HT1080 (cell line): Measurements from ENCODE around the gene OCRL. TPM values are rescaled to one million over a fixed set of nuclear protein-coding genes. Genes with fewer than 3 reads are reported as not detected.

ENCODE experiments used
- DNase-seq: peaks from one replicate; pipeline ENCODE4 v3.0.0-alpha.2; 2015; ENCODE audit warnings: low read depth
- total RNA-seq: library from RNA; depleted of rRNA; stranded (reverse); fragments of >200 nt; shearing (Covaris generic); gene quantifications from 2 replicates; pipeline ENCODE4 v1.2.3, GENCODE V29; 2014

Gene OCRL
- total RNA-seq, 1 experiment from 2014 or later, result 14.2 TPM

DNA sequence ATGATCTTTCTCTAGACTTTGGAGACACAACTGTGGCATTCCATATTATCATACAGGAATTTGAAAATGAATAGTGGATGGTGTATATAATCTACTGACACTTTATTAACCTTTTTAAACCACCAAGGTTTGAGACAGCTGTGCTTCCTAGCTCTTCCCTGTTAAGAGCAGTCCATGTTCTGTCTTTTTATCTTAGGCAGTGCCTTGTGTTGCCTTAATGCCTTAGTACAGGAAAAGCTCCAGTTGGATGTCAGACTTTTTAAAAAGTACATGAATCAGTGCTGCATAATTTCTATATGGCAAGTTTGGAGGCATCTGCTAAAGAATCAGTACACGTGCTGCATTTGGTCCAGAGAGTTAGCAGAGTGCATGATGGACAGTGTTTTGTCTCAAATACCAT, 45.1 kb downstream of the OCRL start:
- DNase-seq, result no peak

- DNase-seq, result no peak
These were observed 45.6 kb downstream of the OCRL start for GRCh38 chrX:129585691-129586090.

GRCh38 chrX:129586446-129586845, 46.4 kb downstream of the OCRL start:
- no peak for DNase-seq

DNA sequence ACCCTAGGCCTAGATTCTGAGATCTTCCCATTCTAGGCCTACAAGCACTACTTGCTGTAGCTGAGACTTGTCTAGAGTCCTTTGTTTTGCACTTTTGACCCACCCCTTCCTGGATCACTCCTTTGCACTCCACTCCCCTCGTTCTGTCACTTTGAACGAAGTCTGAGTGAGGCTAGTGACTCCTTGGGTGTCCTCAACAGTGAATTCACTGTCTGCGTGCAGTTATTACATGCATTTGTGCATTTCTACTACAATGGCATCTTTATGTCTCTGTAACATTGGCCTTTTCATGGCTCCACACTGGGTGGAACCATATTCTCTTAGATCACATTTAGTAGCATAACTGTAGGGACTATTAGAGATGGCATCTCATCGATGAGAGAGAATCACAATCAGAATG, 50.5 kb downstream of the OCRL start:
- no peak for DNase-seq

GRCh38 chrX:129593137-129593536, 53.1 kb downstream of the OCRL start:
- no peak for DNase-seq

- no peak for DNase-seq
These were observed 54.7 kb downstream of the OCRL start for GRCh38 chrX:129594781-129595180.

- no peak for DNase-seq
These were observed 56.0 kb downstream of the OCRL start for GRCh38 chrX:129596077-129596476.

DNA sequence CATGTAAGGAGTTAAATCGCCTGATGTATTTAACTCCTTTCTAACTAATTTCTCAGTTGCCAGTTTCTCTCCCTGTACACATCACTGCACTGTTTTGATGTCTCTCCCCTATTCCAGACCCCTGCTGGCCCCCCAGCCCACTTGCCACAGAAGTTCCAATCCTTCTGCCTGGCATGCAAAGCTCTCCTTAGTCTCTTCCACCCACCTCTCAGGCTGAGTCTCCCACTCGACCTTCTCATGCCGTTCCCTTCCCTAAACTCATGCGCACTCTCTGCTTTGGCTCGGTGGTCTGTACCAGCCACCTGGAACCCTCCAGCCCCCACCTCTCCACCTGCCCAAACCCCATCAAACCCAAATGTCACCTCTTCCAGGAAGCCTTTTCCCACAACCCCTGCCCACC, 57.8 kb downstream of the OCRL start:
- DNase-seq, result no peak

GRCh38 chrX:129599499-129599898, 59.4 kb downstream of the OCRL start:
- DNase-seq, result no peak

DNA sequence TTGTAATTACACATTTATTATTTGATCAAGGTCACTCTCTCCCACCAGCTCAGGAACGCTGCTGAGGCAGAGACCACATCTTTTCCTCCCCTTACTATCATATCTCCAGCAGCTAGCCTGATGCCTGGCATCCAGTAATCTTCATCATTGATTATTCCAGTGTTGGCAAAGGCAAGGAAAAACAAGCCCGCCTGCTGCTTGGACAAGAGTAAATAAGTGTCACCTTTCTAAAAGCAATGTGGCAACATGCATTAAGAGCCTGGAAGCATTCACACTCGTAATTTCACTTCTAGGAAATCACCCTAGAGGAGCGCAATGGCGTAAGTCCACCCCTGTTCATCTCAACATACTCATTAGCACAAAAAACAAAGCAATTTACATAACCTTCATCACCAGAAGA, 59.9 kb downstream of the OCRL start:
- no peak for DNase-seq

DNA sequence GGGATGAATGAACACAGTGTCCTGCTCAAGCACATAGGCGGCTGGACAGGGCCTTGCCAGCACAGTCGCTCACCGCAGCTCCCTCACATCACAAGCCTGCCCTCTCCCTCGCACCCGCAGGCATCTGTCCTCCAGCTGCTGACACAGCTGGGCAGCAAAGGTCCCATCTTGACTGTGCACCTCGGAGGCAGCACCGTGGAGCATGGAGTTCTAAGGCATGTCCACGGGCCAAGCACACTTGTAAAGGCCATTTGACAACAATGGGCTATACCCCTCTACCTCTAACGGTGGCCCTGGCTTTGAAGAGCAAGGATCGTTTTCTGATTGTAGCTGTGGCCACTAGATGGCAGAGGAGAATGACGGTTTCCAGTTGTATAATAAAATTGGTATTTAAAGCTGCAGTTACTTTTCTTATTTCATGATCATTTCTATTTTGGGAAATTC, 60.9 kb downstream of the OCRL start:
- no peak for DNase-seq

- DNase-seq, result peak; percentile 26
These were observed 66.9 kb downstream of the OCRL start for GRCh38 chrX:129606918-129607317.

- no peak for DNase-seq
These were observed 68.4 kb downstream of the OCRL start for GRCh38 chrX:129608496-129608895.

DNA sequence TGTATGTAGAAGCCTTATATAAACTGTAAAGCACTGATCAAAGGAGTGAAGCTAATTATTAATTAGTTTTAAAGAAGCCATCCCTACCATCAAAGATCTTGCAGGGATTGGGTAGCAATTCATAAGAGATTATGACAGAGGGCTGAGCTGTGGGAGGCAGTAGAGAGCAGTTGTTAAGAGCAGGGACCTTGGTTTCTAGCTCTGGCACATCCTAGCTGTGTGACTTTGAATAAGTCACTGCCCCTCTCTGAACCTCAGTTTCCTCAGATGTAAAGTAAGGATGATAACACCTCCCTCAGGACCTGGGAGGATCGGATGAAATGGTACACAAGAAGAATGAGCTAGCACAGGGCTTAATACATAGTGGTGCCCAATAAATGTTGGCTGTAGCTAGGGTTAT, 69.3 kb downstream of the OCRL start:
- no peak for DNase-seq

DNA sequence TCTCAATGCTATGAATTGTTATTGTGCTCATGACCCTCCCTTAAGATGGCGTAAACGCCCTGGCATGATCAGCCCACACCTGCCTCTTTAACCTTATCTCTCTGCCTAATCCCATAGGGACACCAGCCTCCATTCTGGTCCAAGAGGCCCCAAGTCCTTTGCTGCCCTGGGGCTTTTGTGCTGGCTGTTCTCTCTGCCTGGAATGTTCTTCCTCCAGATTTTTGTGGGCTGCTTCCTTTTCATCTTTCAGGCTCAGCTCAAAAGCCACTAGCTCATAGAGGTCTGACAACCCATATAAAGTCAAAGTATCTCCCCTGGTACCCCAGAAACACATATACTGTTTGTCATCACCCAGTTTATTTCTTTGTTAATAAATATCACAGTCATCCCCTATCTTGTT, 72.3 kb downstream of the OCRL start:
- DNase-seq, result no peak

- no peak for DNase-seq
These were observed 73.5 kb downstream of the OCRL start for GRCh38 chrX:129613596-129613995.

DNA sequence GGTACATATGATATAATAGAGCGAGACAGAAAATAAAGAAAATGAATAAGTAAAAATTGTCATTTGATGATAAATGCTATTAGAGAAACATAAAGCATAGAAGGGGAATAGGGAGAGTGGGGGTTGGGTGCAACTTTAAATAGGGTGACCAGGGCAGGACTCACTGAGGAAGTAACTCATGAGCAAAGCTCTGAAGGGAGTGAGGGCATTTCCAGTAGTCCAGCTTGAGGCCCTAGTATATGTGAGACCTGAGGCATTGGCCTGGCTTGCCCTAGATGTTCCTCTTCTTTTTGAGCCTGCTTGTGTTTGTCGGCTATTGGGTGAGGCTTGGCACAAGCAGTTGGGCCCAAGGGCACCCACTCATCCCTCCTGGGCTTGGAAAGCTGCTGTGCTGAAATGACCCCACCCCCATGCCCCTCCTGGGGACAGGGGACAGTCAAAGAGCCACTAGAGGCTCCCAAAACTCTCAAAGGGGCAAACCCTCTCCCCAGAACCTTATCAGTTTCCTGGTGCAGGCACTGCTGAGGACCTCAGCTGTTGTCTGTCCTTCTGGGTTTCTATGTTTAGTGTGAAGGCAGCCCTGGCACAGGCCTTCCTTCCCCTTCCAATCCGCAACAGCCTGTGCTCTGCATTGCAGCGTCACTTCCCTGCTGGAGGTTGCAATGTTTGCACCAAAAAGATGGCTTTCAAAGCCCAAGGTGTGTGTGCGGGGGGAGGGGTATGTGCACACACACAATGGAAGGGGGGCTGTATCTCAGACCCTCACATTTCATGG, 74.6 kb downstream of the OCRL start:
- DNase-seq, result no peak

- DNase-seq, result no peak
These were observed 77.4 kb downstream of the OCRL start for GRCh38 chrX:129617420-129617819.

GRCh38 chrX:129618997-129619396, 78.9 kb downstream of the OCRL start:
- DNase-seq, result no peak

GRCh38 chrX:129622757-129623301, 82.8 kb downstream of the OCRL start:
- peak; percentile 91 for DNase-seq

- no peak for DNase-seq
These were observed 86.0 kb downstream of the OCRL start for GRCh38 chrX:129626026-129626425.

GRCh38 chrX:129629837-129630236, 89.8 kb downstream of the OCRL start:
- DNase-seq, result no peak

DNA sequence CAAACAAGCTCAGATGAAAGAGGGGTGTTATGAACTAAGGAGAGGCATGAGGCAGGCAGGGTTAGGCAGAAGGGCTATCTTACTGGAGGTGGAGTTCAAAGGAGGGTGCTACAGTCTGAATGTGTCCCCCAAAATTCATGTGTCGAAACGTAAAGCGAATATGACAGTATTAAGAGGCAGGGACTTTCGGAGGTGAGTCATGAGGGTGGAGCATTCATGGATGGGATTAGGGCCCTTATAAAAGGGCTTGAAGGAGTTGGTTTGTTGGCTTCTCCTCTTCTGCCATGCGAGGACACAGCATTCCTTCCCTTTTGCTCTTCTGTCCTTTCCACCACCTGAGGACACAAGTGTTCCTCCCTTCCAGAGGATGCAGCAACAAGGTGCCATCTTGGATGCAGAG, 91.8 kb downstream of the OCRL start:
- no peak for DNase-seq
